HG03095 (cell line): ENCODE results near the gene ZNF74.
"Not testable (repeated sequence)": the region's sequence is repeated elsewhere in the genome, so short reads cannot be mapped to it uniquely, and the experiment has no call there.

ENCODE experiments used
- ATAC-seq: cut with Tn5 transposase; IDR thresholded peaks from one replicate; pipeline ENCODE4 v1.9.1; 2021; ENCODE audit warnings: moderate library complexity; ENCODE audit not compliant: unreplicated experiment

The ZNF74 gene

DNA sequence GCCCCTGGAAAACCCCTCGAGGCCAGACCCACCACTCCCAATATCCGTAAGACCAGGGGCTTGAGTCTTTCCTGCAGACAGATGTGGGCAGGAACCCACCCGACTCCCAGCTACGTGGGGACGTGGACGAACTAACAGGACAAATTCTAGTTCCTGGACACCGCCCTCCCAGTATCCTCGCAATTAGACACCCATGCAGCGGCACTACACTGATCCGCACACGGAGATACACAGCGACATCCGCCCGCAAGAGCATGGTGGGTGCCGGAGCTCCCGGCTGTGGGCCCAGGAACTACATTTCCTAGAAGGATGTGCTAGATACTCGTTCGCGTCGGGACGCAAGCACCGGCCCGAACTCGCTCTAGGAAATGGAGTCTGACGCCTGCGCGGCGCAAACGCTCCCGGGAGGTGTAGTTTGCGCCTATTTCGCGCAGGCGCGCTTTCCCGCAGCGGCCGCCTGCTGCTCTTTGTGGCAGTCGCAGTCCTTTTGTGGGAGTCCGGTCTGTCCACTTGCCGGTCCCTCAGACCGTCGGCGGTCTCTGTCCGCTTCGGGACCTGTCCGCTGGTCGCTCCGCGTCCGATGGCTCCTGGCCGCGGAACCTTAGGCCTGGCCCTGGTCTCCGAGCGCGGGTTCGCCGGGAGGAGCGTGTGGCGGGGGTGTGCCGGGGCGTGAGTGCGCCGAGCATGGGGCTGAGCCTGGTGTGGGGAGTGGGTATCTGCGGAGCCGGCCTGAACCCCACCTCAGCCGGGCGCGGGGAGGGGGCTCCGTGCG is at the start of gene ZNF74:
Gene ZNF74 (plus strand): TSS at position 447 of the 772 bp plus-strand sequence. CDS start 478 bp downstream, outside the sequence.
- no peak for ATAC-seq

DNA sequence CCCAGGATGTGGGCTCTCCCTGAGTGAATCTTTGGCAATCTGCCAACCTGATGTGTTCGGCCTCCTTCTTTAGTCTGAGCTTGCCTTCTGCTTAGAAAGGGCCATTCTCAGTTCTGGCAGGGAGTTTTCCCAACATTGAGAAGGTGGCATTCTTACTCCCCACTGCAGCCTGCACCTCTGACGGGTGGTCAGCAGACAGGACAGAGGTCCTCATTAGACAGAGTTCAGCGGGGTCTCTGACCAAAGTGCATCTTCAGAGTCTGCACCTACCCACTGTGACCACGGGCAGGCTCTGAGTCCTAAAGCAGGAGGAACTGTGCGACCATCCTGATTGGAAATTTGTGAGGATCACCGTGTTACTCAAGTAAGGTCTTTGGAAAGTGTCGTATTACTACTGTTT is 47.4 kb upstream of the ZNF74 start:
- ATAC-seq, result not testable (repeated sequence)

GRCh38 chr22:20352536-20352935 is 41.4 kb upstream of the ZNF74 start:
- ATAC-seq, result not testable (repeated sequence)

- no peak for ATAC-seq
These were observed 39.5 kb upstream of the ZNF74 start for GRCh38 chr22:20354238-20354975.

GRCh38 chr22:20355939-20356636 is 37.9 kb upstream of the ZNF74 start:
- ATAC-seq, result not testable (repeated sequence)

- ATAC-seq, result not testable (repeated sequence)
These were observed 37.0 kb upstream of the ZNF74 start for GRCh38 chr22:20356906-20357305.

DNA sequence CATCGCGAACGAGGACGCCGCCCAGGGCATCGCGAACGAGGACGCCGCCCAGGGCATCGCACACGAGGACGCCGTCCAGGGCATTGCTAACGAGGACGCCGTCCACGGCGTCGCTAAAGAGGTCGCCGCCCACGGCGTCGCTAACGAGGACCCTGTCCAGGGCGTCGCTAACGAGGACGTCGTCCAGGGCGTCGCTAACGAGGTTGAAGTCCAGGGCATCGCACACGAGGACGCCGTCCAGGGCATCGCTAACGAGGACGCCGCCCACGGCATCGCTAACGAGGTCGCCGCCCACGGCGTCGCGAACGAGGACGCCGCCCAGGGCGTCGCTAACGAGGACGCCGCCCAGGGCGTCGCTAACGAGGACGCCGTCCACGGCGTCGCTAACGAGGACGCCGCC is 36.0 kb upstream of the ZNF74 start:
- ATAC-seq, result not testable (repeated sequence)

DNA sequence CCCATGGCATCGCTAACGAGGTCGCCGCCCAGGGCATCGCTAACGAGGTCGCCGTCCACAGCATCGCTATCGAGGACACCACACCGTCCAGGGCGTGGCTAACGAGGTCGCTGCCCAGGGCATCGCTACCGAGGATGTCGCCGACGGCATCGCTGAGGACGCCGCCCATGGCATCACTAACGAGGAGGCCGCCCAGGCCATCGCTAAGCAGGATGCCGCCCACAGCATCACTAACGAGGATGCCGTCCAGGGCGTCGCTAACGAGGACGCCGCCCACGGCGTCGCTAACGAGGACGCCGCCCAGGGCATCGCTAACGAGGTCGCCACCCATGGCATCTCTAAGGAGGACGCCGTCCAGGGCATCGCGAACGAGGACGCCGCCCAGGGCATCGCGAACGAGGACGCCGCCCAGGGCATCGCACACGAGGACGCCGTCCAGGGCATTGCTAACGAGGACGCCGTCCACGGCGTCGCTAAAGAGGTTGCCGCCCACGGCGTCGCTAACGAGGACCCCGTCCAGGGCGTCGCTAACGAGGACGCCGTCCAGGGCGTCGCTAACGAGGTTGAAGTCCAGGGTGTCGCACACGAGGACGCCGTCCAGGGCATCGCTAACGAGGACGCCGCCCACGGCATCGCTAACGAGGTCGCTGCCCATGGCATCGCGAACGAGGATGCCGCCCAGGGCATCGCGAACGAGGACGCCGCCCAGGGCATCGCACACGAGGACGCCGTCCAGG is 35.3 kb upstream of the ZNF74 start:
- not testable (repeated sequence) for ATAC-seq

DNA sequence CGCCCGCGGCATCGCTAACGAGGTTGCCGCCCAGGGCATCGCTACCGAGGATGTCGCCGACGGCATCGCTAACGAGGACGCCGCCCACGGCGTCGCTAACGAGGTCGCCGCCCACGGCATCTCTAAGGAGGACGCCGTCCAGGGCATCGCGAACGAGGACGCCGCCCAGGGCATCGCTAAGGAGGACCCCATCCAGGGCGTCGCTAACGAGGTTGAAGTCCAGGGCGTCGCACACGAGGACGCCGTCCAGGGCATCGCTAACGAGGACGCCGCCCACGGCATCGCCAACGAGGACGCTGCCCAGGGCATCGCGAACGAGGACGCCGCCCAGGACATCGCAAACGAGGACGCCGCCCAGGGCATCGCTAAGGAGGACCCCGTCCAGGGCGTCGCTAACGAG is 33.7 kb upstream of the ZNF74 start:
- not testable (repeated sequence) for ATAC-seq

- not testable (repeated sequence) for ATAC-seq
These were observed 32.8 kb upstream of the ZNF74 start for GRCh38 chr22:20360866-20361751.

DNA sequence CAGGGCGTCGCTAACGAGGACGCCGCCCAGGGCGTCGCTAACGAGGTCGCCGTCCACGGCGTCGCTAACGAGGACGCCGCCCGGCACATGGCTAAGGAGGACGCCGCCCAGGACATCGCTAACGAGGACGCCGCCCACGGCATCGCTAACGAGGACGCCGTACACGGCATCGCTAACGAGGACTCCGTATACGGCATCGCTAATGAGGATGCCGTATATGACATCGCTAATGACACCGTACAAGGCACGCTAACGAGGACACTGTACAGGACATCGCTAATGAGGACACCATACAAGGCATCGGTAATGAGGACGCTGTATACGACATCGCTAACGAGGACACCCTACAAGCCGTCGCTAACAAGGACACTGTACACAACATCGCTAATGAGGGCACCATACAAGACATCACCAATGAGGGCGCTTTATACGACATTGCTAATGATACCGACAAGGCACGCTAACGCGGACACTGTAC is 32.2 kb upstream of the ZNF74 start:
- not testable (repeated sequence) for ATAC-seq

DNA sequence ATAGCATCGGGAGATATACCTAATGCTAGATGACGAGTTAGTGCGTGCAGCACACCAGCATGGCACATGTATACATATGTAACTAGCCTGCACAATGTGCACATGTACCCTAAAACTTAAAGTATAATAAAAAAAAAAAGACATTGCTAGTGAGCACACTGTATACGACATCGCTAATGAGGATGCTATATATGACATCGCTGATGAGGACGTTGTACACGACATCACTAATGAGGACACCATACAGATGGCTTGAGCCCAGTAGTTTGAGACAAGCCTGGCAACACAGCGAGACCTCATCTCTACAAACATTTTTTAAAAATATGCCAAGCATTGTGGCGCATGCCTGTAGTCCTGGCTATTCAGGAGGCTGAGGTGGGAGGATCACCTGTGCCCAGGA is 31.5 kb upstream of the ZNF74 start:
- not testable (repeated sequence) for ATAC-seq

- ATAC-seq, result not testable (repeated sequence)
These were observed 29.4 kb upstream of the ZNF74 start for GRCh38 chr22:20364335-20365260.

- ATAC-seq, result not testable (repeated sequence)
These were observed 27.1 kb upstream of the ZNF74 start for GRCh38 chr22:20366841-20367240.

- ATAC-seq, result not testable (repeated sequence)
These were observed 25.1 kb upstream of the ZNF74 start for GRCh38 chr22:20368875-20369274.

DNA sequence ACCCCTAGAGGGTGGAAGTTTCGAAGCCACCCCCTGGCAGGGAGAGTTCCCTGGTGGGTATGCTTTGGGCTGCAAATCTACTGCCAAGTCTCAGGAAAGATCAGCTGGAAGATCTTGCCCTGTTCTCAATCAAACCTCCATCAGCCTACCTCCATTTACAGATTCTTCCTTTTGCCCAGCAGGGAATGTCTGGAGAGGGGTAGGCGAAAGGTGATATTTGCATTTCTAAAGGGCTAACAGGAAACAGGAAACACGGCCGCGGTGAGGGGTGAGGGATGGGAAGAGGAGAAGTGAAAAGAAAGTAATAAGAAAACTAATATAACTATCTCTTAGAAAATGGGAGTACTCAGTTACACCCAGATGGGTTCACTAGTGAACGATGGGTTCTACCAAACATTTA is 22.3 kb upstream of the ZNF74 start:
- ATAC-seq, result not testable (repeated sequence)

DNA sequence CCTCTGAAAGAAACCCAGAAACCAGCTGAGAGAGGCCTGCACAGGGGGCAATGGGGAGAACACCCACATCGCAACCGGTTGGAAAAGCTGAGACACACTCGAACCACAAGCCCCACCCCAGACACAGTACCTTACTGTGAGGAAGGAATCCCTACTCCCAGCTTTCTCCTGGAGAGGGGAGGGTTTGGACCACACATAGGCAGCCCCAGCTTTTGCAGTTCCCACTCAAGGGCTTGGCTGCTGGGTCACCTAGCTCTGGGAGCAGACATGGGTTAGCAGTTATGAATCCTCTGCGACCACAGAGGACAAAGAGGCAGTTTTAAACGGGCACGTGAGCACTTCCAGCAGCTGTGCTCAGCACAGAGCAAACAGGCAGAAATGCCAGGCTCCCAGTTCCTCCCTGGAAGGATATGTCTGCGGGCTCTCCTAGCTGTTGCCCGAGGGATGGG is 21.5 kb upstream of the ZNF74 start:
- not testable (repeated sequence) for ATAC-seq

- ATAC-seq, result not testable (repeated sequence)
These were observed 20.7 kb upstream of the ZNF74 start for GRCh38 chr22:20373195-20373706.
